GM18858 (cell line): Measurements from ENCODE around the gene ADGRB3.
"Not testable (repeated sequence)": the region's sequence is repeated elsewhere in the genome, so short reads cannot be mapped to it uniquely, and the experiment has no call there.

Experiments
- ATAC-seq: cut with Tn5 transposase; IDR thresholded peaks from one replicate; pipeline ENCODE4 v1.9.1; 2021; ENCODE audit not compliant: unreplicated experiment

ADGRB3 gene

DNA sequence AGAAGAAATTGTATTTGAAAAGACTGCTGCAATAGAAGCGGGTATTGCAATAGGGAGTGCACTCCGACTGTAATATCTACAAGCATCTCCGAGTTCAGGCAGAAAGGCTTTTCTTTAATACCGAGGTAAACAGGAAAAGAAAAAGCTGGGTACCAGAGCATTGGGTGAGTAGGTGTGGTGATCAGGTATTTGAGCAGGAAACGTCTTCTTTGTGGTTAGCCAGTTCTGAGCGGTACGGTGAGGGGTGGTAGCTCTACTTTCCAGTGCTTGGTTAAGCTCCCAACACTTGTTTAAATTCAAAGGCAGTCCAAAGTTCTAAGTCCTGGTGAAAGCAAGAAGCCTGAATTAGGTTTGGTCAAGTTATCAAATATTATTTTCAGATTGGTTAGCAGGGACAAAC lies 757.7 kb downstream of the ADGRB3 start:
- ATAC-seq, result no peak

DNA sequence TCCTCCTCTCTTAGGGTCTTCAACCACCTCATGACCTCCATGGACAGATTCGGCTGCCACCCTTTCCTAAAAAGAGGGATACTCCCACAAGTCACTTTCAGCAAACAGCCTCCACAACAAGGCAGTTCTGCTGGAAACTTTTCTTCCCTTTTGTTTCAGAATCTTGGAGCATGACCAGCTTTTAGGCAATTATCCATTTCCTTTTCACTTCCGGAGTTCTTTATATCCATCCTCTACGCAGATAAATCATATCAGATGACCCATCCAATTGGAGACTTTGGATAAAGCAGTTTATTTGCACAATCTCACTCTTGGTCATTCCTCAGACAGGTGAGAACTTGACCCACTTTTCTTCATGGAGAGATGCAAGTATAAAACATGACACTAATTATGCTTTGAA lies 763.2 kb downstream of the ADGRB3 start:
- ATAC-seq, result no peak

DNA sequence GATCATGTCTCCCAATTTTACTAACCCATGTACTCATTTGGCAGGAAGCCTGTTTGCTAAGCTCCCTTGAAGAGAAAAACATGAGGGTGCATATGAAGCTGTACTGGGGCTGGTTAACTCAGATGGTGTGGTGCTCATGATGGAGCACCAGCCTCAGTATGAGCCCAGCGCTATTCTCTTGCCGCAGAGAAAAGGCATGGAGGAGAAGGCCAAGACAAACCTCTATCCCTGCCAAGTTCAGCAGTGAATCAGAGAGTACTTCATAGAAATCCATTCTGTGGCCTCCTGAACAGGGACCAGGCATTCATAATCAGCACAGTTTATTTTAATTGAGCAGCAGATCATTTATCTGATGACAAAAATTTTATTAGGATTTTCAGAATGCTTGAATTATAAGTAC lies 763.6 kb downstream of the ADGRB3 start:
- no peak for ATAC-seq

DNA sequence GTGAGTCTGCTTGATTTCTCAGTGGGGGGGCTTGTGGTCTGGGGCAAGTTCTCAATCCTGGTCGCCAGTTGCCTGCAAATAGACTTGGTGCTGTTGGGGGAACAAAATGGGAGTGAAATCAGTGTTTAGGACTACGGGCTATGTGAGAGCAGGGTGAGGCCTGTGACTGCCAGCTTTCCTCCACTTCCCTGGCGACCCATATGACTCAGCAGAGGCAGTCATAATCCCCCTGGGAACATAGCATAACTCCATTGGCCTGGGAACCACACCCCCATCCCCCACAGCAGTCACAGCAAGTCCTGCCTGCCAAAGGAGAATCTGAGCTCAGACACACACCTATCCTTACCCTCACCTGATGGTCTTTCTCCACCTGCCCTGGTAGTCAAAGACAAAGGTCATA lies 773.8 kb downstream of the ADGRB3 start:
- no peak for ATAC-seq

DNA sequence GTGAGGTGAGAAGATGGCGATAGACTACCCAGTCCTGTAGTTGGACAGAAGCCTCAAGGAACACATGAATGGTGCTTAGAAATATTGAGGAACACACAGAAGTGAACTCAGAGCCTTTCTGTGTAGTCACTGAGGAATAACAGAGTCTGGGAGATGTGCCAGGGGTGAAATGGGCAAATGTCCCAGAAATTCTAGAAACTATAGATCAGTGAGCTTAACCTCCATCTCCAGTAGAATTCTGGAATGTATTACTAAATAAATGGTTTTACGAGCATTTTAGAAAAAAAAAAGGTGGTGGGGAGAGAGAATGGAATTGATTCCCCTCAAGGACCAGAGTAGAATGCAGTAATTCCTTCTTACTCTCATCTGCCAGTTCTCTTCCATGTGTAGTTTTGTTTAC lies 781.7 kb downstream of the ADGRB3 start:
- ATAC-seq, result no peak

DNA sequence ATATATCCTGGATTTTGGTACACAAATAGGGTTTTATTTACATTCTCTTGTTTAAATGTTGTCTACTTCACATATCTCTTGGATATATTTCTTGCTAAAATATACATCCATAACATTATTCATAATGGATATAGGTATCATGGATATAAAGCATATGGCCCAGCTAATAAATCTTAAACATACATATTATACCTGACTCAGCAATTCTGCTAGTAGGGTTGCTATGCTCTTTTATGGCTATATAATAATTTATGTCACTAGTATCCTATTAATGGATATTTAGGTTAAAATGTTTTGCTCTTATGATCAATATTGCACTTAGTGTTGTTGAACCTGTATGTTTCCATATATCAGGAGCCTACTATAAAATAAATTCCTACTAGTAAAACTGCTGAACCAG lies 786.2 kb downstream of the ADGRB3 start:
- no peak for ATAC-seq

DNA sequence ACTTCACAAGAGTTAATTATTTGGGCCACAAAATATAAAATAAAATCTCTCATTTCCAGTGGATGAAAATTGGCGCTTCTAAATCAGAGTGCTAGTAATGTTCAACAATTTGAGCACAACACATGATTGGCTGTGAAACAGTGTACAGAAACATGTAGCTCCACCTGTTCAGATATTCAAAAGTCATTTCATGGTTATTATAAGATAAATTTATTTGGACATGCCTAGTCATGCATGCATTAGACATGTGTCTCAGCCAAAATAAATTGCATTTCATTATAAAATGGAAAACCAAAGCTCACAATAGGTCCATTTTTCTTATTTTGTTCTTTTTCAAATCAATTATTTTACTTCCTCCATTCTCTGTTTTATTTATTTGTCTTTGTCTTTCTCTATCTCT lies 786.9 kb downstream of the ADGRB3 start:
- no peak for ATAC-seq

DNA sequence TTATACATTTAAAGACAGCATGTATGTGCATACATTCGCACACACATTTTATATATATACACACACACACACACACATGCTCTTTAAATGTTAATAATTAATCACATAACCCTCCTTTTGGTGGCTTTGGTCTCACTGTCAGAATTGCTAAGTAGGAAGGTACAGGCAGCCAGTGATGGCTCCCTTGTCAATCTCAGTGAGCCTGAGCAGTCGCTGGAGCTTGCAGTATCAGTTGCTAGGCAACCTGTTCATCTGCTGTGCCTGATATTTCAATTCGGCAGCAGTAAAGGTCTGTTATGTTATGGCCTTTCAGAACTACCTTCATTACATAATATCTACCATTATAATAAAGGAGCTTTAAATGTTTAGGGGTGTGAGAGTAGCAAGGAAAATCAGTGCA lies 787.4 kb downstream of the ADGRB3 start:
- ATAC-seq, result no peak

DNA sequence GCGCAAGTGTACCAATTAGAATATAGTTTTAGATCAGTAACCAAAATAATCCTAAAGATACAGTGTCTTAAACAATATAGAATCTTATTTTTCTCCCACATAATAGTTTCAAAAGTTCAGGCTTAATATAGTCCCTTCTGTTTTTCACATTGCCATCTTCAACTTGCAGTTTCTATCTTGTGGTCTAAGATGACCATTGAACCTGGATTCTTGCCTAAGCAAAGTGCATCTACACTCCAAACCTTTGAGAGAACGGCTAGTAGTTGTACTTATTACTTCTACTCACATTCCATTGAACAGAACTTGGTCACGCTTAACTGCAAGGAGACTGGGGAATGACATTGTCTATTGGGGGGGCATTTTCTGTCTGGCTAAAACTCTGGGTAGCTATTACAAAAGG lies 788.7 kb downstream of the ADGRB3 start:
- ATAC-seq, result no peak

DNA sequence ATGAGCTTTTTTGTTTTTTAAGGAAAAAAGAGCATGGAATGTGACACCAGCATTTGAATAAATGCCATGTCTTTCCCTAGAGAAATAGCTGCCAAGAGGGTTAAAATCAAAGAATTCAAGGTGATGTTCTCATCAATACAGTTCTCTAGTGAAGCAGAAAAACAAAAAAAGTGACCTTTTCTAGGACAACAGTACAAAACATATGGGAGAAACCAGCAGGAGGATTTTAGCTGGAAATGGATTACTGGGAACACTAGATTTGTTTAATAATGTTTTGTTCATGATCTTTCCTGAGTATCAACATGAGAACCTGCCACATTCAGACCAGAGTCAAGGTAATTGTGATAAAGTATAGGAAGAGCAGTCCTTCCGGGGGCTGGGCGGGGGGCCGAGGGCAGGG lies 789.5 kb downstream of the ADGRB3 start:
- ATAC-seq, result no peak

DNA sequence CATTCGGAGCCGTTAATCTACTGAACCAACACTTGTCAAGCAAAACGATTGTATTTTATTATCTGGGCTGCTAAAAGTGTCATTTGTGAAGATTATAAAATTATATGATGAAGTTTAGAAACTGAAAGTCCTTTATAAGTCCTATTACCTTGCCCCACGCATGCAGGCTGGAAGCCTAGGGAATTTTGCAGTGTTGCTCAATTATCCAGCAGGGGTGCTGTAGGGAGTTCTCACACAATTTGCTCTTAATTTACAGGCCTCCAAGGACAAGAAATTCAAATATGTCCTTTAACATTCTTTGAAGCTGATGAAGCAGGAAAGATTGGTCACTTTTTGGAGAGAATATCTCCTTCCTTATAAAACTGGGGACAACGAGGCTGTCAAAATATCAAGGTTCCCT lies 792.8 kb downstream of the ADGRB3 start:
- ATAC-seq, result no peak

DNA sequence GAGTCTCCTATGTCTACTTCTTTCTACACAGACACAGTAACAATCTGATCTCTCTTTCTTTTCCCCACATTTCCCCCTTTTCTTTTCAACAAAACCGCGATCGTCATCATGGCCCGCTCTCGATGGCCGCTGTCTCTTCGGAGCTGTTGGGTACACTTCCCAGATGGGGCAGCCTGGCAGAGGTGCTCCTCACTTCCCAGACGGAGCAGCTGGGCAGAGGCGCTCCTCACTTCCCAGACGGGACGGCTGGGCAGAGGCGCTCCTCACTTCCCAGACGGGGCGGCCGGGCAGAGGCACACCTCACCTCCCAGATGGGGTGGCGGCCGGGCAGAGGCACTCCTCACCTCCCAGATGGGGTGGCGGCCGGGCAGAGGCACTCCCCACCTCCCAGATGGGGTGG lies 797.1 kb downstream of the ADGRB3 start:
- not testable (repeated sequence) for ATAC-seq

DNA sequence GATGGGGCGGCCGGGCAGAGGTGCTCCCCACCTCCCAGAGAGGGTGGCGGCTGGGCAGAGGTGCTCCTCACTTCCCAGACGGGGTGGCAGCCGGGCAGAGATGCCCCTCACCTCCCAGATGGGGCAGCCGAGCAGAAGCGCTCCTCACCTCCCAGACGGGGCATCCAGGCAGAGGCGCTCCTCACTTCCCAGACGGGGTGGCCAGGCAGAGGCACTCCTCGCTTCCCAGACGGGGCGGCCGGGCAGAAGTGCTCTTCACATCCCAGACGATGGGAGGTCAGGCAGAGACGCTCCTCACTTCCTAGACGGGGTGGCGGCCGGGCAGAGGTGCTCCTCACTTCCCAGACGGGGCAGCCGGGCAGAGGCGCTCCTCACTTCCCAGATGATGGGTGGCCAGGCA lies 798.0 kb downstream of the ADGRB3 start:
- not testable (repeated sequence) for ATAC-seq

DNA sequence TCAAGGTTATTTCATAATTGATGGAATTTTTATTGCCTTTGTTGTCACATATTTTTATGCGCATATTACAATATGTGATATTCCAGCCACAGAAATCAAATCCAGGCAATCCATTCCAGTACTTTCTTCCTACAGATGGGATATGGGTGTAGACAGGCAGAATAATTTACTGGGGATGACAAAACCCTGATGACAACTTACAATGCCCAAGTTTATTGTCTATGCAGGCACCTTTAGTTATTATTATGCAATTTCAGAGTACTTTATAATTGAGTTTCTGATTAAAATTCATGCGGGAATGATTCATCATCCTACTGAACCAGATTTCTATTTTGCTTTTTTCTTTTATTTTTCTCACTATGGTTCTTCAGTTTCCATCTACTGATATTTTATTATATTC lies 803.0 kb downstream of the ADGRB3 start:
- ATAC-seq, result no peak
